ENCODE data around the gene SRCIN1.
"Not testable (repeated sequence)": the region's sequence is repeated elsewhere in the genome, so short reads cannot be mapped to it uniquely, and the experiment has no call there.

Gene SRCIN1

GRCh38 chr17:38625482-38625881, 19.7 kb upstream of the SRCIN1 start:
- H2AFZ ChIP-seq (ENCODE audit: low read depth, low read length): no peak overlapping the region
- H3K4me1 ChIP-seq (ENCODE audit: insufficient read depth, low read length): no peaks in the 10 kb centered on the region
- H3K36me3 ChIP-seq (ENCODE audit: insufficient read depth, low read length): no peaks in the 10 kb centered on the region

GRCh38 chr17:38624782-38625355, 19.1 kb upstream of the SRCIN1 start:
- H2AFZ ChIP-seq (ENCODE audit: low read depth, low read length); H3K4me1 ChIP-seq (ENCODE audit: insufficient read depth, low read length); H3K9me3 ChIP-seq (ENCODE audit: low read length): not testable (repeated sequence)

More at GRCh38 chr17:38625482-38625881, 19.7 kb upstream of the SRCIN1 start:
- Histone ChIP-seq H3K9me3 (ENCODE audit: low read length) (no peaks in the 10 kb centered on the region), H3K27me3 (ENCODE audit: insufficient read depth, low read length) (peaks cover 4% of the 10 kb centered on the region), H3K4me3 (ENCODE audit: low read length) (no peak overlapping the region)

GRCh38 chr17:38621538-38621937, 15.8 kb upstream of the SRCIN1 start:
- Histone ChIP-seq H3K4me3 (ENCODE audit: low read length) (no peak overlapping the region), H3K9me3 (ENCODE audit: low read length) (no peaks in the 10 kb centered on the region), H3K36me3 (ENCODE audit: insufficient read depth, low read length) (no peaks in the 10 kb centered on the region), H3K27me3 (ENCODE audit: insufficient read depth, low read length) (peaks cover 29% of the 10 kb centered on the region), H3K4me1 (ENCODE audit: insufficient read depth, low read length) (no peaks in the 10 kb centered on the region), H2AFZ (ENCODE audit: low read depth, low read length) (no peak overlapping the region)

More at GRCh38 chr17:38624782-38625355, 19.1 kb upstream of the SRCIN1 start:
- peaks cover 10% of the 10 kb centered on the region for H3K27me3 ChIP-seq (ENCODE audit: insufficient read depth, low read length)
- not testable (repeated sequence) for H3K36me3 ChIP-seq (ENCODE audit: insufficient read depth, low read length); H3K4me3 ChIP-seq (ENCODE audit: low read length)

- Histone ChIP-seq H3K9me3 (ENCODE audit: low read length) (no peaks in the 10 kb centered on the region), H2AFZ (ENCODE audit: low read depth, low read length) (no peak overlapping the region), H3K27me3 (ENCODE audit: insufficient read depth, low read length) (peaks cover 34% of the 10 kb centered on the region), H3K4me1 (ENCODE audit: insufficient read depth, low read length) (no peaks in the 10 kb centered on the region), H3K4me3 (ENCODE audit: low read length) (no peak overlapping the region), H3K36me3 (ENCODE audit: insufficient read depth, low read length) (no peaks in the 10 kb centered on the region)
These were observed 15.0 kb upstream of the SRCIN1 start for GRCh38 chr17:38620551-38621277.

- no peaks in the 10 kb centered on the region for H3K9me3 ChIP-seq (ENCODE audit: low read length)
- peaks cover 35% of the 10 kb centered on the region for H3K27me3 ChIP-seq (ENCODE audit: insufficient read depth, low read length)
- H3K36me3 ChIP-seq (ENCODE audit: insufficient read depth, low read length): no peaks in the 10 kb centered on the region
- H3K4me1 ChIP-seq (ENCODE audit: insufficient read depth, low read length): no peaks in the 10 kb centered on the region
- H3K4me3 ChIP-seq (ENCODE audit: low read length): no peak overlapping the region
- H2AFZ ChIP-seq (ENCODE audit: low read depth, low read length): no peak overlapping the region
These were observed 14.3 kb upstream of the SRCIN1 start for GRCh38 chr17:38619937-38620550.

- Histone ChIP-seq H3K4me3 (ENCODE audit: low read length) (no peak overlapping the region), H2AFZ (ENCODE audit: low read depth, low read length) (no peak overlapping the region), H3K36me3 (ENCODE audit: insufficient read depth, low read length) (no peaks in the 10 kb centered on the region), H3K9me3 (ENCODE audit: low read length) (no peaks in the 10 kb centered on the region), H3K27me3 (ENCODE audit: insufficient read depth, low read length) (peaks cover 35% of the 10 kb centered on the region), H3K4me1 (ENCODE audit: insufficient read depth, low read length) (no peaks in the 10 kb centered on the region)
These were observed 13.7 kb upstream of the SRCIN1 start for GRCh38 chr17:38619451-38619795.

- no peaks in the 10 kb centered on the region for H3K36me3 ChIP-seq (ENCODE audit: insufficient read depth, low read length)
- H3K4me1 ChIP-seq (ENCODE audit: insufficient read depth, low read length): no peaks in the 10 kb centered on the region
- H2AFZ ChIP-seq (ENCODE audit: low read depth, low read length): no peak overlapping the region
- no peak overlapping the region for H3K4me3 ChIP-seq (ENCODE audit: low read length)
- peaks cover 37% of the 10 kb centered on the region for H3K27me3 ChIP-seq (ENCODE audit: insufficient read depth, low read length)
- H3K9me3 ChIP-seq (ENCODE audit: low read length): no peaks in the 10 kb centered on the region
These were observed 12.4 kb upstream of the SRCIN1 start for GRCh38 chr17:38617967-38618760.

GRCh38 chr17:38617074-38617860, 11.5 kb upstream of the SRCIN1 start:
- Histone ChIP-seq H3K4me1 (ENCODE audit: insufficient read depth, low read length) (no peaks in the 10 kb centered on the region), H3K27me3 (ENCODE audit: insufficient read depth, low read length) (peaks cover 37% of the 10 kb centered on the region), H3K9me3 (ENCODE audit: low read length) (no peaks in the 10 kb centered on the region), H3K4me3 (ENCODE audit: low read length) (no peak overlapping the region), H3K36me3 (ENCODE audit: insufficient read depth, low read length) (no peaks in the 10 kb centered on the region), H2AFZ (ENCODE audit: low read depth, low read length) (no peak overlapping the region)

- H3K9me3 ChIP-seq (ENCODE audit: low read length): peaks cover 7% of the 10 kb centered on the region
- H3K4me3 ChIP-seq (ENCODE audit: low read length): no peak overlapping the region
- no peaks in the 10 kb centered on the region for H3K36me3 ChIP-seq (ENCODE audit: insufficient read depth, low read length)
- H2AFZ ChIP-seq (ENCODE audit: low read depth, low read length): no peak overlapping the region
- H3K4me1 ChIP-seq (ENCODE audit: insufficient read depth, low read length): no peaks in the 10 kb centered on the region
- H3K27me3 ChIP-seq (ENCODE audit: insufficient read depth, low read length): peaks cover 37% of the 10 kb centered on the region
These were observed 10.6 kb upstream of the SRCIN1 start for GRCh38 chr17:38616361-38616760.

GRCh38 chr17:38613981-38614779, 8.4 kb upstream of the SRCIN1 start:
- H3K4me1 ChIP-seq (ENCODE audit: insufficient read depth, low read length): peaks cover 6% of the 10 kb centered on the region
- H3K27me3 ChIP-seq (ENCODE audit: insufficient read depth, low read length): peaks cover 20% of the 10 kb centered on the region
- no peak overlapping the region for H2AFZ ChIP-seq (ENCODE audit: low read depth, low read length)
- no peak overlapping the region for H3K4me3 ChIP-seq (ENCODE audit: low read length)
- peaks cover 9% of the 10 kb centered on the region for H3K9me3 ChIP-seq (ENCODE audit: low read length)
- H3K36me3 ChIP-seq (ENCODE audit: insufficient read depth, low read length): no peaks in the 10 kb centered on the region

- H3K9me3 ChIP-seq (ENCODE audit: low read length): peaks cover 9% of the 10 kb centered on the region
- no peaks in the 10 kb centered on the region for H3K36me3 ChIP-seq (ENCODE audit: insufficient read depth, low read length)
- no peak overlapping the region for H2AFZ ChIP-seq (ENCODE audit: low read depth, low read length)
- peaks cover 13% of the 10 kb centered on the region for H3K4me1 ChIP-seq (ENCODE audit: insufficient read depth, low read length)
- no peak overlapping the region for H3K4me3 ChIP-seq (ENCODE audit: low read length)
- peaks cover 20% of the 10 kb centered on the region for H3K27me3 ChIP-seq (ENCODE audit: insufficient read depth, low read length)
These were observed 7.8 kb upstream of the SRCIN1 start for GRCh38 chr17:38613525-38613980.

GRCh38 chr17:38611872-38612376, 6.2 kb upstream of the SRCIN1 start:
- Histone ChIP-seq H3K4me1 (ENCODE audit: insufficient read depth, low read length) (peaks cover 16% of the 10 kb centered on the region), H3K9me3 (ENCODE audit: low read length) (peaks cover 9% of the 10 kb centered on the region), H2AFZ (ENCODE audit: low read depth, low read length) (no peak overlapping the region), H3K27me3 (ENCODE audit: insufficient read depth, low read length) (peaks cover 14% of the 10 kb centered on the region), H3K4me3 (ENCODE audit: low read length) (no peak overlapping the region), H3K36me3 (ENCODE audit: insufficient read depth, low read length) (no peaks in the 10 kb centered on the region)
